K562 (cell line): ENCODE measurements around the gene CHST1. TPM values are rescaled to one million over a fixed set of nuclear protein-coding genes. Genes with fewer than 3 reads are reported as not detected.

ENCODE experiments used
- CBFA2T2 ChIP-seq: fragments of 450-650 bp; conservative IDR thresholded peaks from 2 replicates; pipeline ENCODE4 v1.6.1; 2017; ENCODE audit warnings: mild to moderate bottlenecking
- CREB5 ChIP-seq: fragments of 250-450 bp; sonication (Bioruptor Pico); IDR thresholded peaks from 2 replicates; pipeline ENCODE4 v1.5.0; 2020; ENCODE audit warnings: mild to moderate bottlenecking
- DEAF1 ChIP-seq: fragments of 450-650 bp; formaldehyde crosslinking; IDR thresholded peaks from 2 replicates; pipeline ENCODE4 v1.4.0; 2020; ENCODE audit warnings: mild to moderate bottlenecking, moderate library complexity
- HCFC1 ChIP-seq: IDR thresholded peaks from 2 replicates; pipeline ENCODE4 v1.6.1; 2012; ENCODE audit warnings: low read depth, low read length, improper control_type of control experiment
- HLTF ChIP-seq: fragments of 450-650 bp; IDR thresholded peaks from 2 replicates; pipeline ENCODE4 v1.6.1; 2016
- MTA3 ChIP-seq: fragments of 450-650 bp; formaldehyde crosslinking; IDR thresholded peaks from 2 replicates; pipeline ENCODE4 v1.6.1; 2017; ENCODE audit warnings: mild to moderate bottlenecking, borderline replicate concordance
- NFYB ChIP-seq: IDR thresholded peaks from 2 replicates; pipeline ENCODE4 v1.6.1; 2011; ENCODE audit warnings: mild to moderate bottlenecking, moderate library complexity; ENCODE audit not compliant: insufficient read length; ENCODE audit errors: extremely low read depth
- USF2 ChIP-seq: sonication (generic); formaldehyde crosslinking; IDR thresholded peaks from 2 replicates; pipeline ENCODE4 v1.5.0; 2020; ENCODE audit warnings: missing genetic modification reagents
- ZBTB1 ChIP-seq: sonication (generic); formaldehyde crosslinking; IDR thresholded peaks from 2 replicates; pipeline ENCODE4 v1.8.1; 2023; ENCODE audit warnings: missing genetic modification reagents, low read depth, mild to moderate bottlenecking, borderline replicate concordance
- ZNF143 ChIP-seq: sonication (generic); formaldehyde crosslinking; IDR thresholded peaks from 2 replicates; pipeline ENCODE4 v1.9.0; 2022; ENCODE audit warnings: mild to moderate bottlenecking, missing genetic modification reagents
- ZNF589 ChIP-seq: fragments of 200-800 bp; sonication (Bioruptor generic); IDR thresholded peaks from 2 replicates; pipeline ENCODE4 v1.6.1; 2016; ENCODE audit warnings: low read depth, missing genetic modification characterization, missing compliant biosample characterization
- polyA plus RNA-seq, 8 experiments: library from polyadenylated mRNA; depleted of rRNA in 4 of 8; stranded (reverse) in 5 of 8; unstranded in 3 of 8; fragments of >200 nt; fragmentation: Nextera tagmentation in 2 of 8; fragmentation: Illumina TruSeq in 1 of 8; extraction: Ambion mirVana in 2 of 8; extraction: Trizol in 1 of 8; gene quantifications; 2 replicates each; pipeline versions ENCODE4 v1.2.1 to v1.2.3, GENCODE V29; 2011 to 2014; ENCODE audit warnings: inconsistent platforms in 1 of 8, missing spikeins in 1 of 8
- total RNA-seq, 7 experiments: library from RNA; depleted of rRNA in 6 of 7; stranded (reverse); fragments of >200 nt in 6 of 7; fragmentation: Illumina TruSeq in 2 of 7; extraction: Trizol in 2 of 7; gene quantifications; 2 replicates each; pipeline versions ENCODE4 v1.2.1 to v1.2.3, GENCODE V29; 2011 to 2021; ENCODE audit warnings: low replicate concordance in 1 of 7
- TF ChIP-seq, protein P1 (sequence below): sonication (generic); formaldehyde crosslinking; IDR thresholded peaks from 2 replicates; pipeline ENCODE4 v1.8.0; 2023; ENCODE audit warnings: mild to moderate bottlenecking, missing genetic modification reagents

Gene CHST1
- total and polyA plus RNA-seq, 9 of the 15 experiments (the other 6 are each of a cell fraction or from before 2014, with no cell fraction given) = 0.04 to 0.32 (median 0.18) TPM; not detected in 4

DNA sequence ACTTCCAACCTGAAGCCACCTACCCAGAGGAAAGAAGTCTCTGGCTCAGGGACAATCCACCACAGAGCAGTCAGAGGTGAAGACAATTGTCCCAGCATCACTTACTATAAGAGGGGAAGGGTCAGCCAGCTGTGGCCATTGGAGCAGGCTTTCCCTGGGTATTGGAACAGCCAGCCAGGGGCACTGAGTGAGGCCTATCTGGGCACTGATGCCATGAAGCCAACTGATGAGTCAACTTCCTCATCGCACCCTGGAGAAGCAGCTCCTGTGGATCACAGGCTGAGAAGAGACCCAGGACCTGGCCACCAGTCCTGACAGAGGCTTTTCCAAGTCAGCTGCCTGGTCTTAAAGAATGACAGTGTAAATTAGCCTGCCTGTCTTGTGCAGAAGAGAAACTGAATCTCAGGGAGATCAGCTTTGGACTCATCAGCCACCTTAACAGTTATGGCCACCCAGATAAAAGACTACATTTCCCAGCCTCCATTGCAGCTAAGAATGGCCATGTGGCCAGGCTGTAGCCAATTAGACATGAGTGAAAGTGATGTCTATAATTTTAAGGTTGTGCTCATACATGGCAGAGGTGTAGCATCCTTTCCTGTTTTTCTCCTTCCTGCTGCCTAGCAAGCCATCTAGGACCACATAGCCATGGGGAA, 19.0 kb downstream of the CHST1 start (continued):
- TF ChIP-seq, protein P1, sequence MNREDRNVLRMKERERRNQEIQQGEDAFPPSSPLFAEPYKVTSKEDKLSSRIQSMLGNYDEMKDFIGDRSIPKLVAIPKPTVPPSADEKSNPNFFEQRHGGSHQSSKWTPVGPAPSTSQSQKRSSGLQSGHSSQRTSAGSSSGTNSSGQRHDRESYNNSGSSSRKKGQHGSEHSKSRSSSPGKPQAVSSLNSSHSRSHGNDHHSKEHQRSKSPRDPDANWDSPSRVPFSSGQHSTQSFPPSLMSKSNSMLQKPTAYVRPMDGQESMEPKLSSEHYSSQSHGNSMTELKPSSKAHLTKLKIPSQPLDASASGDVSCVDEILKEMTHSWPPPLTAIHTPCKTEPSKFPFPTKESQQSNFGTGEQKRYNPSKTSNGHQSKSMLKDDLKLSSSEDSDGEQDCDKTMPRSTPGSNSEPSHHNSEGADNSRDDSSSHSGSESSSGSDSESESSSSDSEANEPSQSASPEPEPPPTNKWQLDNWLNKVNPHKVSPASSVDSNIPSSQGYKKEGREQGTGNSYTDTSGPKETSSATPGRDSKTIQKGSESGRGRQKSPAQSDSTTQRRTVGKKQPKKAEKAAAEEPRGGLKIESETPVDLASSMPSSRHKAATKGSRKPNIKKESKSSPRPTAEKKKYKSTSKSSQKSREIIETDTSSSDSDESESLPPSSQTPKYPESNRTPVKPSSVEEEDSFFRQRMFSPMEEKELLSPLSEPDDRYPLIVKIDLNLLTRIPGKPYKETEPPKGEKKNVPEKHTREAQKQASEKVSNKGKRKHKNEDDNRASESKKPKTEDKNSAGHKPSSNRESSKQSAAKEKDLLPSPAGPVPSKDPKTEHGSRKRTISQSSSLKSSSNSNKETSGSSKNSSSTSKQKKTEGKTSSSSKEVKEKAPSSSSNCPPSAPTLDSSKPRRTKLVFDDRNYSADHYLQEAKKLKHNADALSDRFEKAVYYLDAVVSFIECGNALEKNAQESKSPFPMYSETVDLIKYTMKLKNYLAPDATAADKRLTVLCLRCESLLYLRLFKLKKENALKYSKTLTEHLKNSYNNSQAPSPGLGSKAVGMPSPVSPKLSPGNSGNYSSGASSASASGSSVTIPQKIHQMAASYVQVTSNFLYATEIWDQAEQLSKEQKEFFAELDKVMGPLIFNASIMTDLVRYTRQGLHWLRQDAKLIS (CRISPR knock-in tag) = no peak
- TF ChIP-seq ZNF143 (CRISPR knock-in tag) (peak; percentile 84), CREB5 (CRISPR knock-in tag) (no peak), DEAF1 (CRISPR knock-in tag) (no peak), CBFA2T2 (peak; percentile 53; the same call in 1 of the 2 replicates), USF2 (CRISPR knock-in tag) (peak; percentile 97), HLTF (no peak), HCFC1 (peak; percentile 91), ZNF589 (CRISPR knock-in tag) (no peak), MTA3 (no peak), NFYB (peak; percentile 97), ZBTB1 (no peak)
